Measurements from ENCODE around the gene GALNT8.

Gene GALNT8

GRCh38 chr12:4802841-4803240, 82.6 kb downstream of the GALNT8 start:
- no peak for DNase-seq

DNA sequence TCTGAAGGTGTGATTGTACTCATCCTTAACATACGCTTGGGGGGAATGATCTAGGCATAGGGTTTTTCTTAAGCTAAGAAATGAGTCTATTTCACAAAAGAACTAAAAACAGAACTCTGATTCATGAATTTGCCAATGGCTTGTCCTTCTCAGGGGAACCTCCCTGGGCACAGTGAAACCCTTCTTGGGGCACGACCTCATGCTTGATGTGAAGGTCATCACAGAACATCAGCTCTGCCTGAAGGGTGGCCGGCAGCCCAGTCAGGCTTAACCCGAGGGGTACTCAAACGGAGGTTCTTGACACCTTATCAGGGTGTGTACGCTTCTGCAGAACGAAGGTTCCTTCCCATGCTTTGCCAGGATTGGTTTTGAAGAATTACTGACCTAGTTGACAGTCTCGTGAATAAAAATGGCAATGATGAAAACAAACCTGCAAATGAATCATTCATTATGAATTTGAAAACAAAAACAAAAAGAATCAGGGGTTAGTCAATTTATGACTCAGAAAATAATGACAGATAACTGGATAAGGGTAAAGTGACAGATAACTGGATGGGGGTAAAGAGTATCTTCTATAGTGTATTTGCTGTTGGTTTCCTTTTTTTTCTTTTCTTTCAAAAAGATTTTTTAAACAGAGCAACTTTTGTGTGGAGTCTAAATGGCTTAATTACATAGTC, 86.4 kb downstream of the GALNT8 start:
- no peak for DNase-seq

DNA sequence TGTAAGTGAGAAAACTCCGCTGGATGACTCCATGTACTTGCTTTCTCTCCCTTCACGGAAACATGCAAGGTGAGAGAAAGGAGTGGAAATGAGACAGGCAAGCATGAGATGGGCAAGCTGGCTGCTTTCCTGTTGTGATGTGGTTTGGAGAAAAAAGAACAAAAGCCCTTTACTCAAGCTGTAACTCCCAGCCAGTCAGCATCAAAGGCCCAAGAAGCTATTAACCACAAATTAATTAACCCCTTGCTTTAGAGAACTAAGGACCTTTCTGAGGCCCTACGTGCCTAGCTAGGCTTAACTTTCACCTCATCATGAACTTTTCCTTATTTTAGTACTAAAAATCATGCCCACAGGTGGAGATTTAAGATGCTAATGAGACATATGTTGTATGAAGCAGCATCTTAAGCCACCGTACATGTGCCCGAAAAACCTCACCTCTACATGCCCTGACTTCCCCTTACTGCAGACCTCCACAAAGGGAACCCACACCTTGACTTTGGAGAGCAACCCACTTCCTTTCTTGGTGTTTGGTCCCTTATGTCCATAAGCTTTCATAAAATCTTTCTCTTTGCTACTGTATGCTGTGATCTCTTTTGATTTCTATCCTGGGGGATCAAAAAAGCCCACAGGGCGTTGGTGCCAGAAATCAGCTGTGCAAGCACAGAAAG, 87.0 kb downstream of the GALNT8 start:
- no peak for DNase-seq

DNA sequence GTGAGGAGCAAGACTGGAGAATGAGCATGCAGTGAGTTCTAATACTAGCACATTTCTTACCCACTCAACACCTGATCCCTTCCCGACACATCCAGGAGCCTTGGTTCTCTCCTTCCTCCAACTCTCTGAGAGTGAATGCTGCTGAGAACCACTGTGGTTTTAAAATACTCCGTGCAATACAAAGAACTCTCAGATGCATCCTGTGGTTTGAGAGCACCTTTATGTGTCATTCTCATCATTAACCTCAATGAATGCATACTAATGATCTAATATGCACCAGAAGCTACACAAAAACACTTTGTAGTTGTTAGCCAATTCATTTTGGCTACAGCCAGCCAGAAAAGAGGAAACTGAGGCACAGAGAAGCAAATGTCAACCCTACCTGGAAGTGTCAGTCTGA, 87.6 kb downstream of the GALNT8 start:
- no peak for DNase-seq

GRCh38 chr12:4809013-4809448, 88.8 kb downstream of the GALNT8 start:
- peak; percentile 91 for DNase-seq

- peak; percentile 79 for DNase-seq
Observed at GRCh38 chr12:4809449-4810218, 89.4 kb downstream of the GALNT8 start.

GRCh38 chr12:4810219-4810671, 90.0 kb downstream of the GALNT8 start:
- DNase-seq, result no peak

GRCh38 chr12:4812624-4813327, 92.6 kb downstream of the GALNT8 start:
- DNase-seq, result no peak

DNA sequence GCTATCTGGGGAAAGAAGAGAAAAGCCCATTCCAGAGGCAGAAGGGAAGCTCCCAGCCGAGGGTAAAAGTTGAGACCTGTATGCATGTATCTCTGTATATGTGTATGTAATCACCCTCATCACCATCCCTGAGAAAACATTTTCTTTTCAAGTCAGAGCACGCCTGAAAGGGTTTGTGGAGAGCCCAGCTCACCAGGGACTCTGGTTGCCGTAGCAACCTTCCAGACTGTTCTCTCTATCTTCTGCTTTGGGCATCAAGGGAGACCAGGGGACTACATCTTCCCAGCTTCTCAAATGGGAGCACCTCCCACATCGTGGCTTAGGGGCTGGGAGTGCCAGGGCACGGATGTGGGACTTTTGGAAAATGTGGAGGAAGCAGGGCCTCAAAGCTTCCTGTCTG, 93.5 kb downstream of the GALNT8 start:
- peak; percentile 73 for DNase-seq

- no peak for DNase-seq
Observed at GRCh38 chr12:4814485-4814884, 94.3 kb downstream of the GALNT8 start.

- no peak for DNase-seq
Observed at GRCh38 chr12:4816744-4817525, 96.7 kb downstream of the GALNT8 start.

GRCh38 chr12:4817880-4818279, 97.7 kb downstream of the GALNT8 start:
- DNase-seq, result no peak

DNA sequence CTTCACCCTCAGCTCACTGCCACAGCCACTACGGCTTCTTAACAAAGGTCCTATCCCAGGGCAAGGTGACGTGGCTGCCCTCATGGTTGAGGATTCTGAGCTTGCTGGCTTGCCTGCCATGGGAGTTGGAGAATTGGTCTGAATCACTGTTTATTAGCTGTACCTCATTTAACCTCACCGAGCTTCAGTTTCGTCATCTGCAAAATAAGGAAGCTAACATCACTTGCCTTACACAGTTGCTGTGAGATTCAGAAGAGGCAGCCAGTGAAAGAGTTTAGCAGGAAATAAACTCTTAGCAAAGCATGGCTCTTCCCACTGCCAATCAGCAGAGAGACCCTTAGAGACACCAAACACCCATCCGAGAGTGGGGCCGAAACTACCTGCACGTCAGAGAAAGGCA, 99.5 kb downstream of the GALNT8 start:
- DNase-seq, result no peak

DNA sequence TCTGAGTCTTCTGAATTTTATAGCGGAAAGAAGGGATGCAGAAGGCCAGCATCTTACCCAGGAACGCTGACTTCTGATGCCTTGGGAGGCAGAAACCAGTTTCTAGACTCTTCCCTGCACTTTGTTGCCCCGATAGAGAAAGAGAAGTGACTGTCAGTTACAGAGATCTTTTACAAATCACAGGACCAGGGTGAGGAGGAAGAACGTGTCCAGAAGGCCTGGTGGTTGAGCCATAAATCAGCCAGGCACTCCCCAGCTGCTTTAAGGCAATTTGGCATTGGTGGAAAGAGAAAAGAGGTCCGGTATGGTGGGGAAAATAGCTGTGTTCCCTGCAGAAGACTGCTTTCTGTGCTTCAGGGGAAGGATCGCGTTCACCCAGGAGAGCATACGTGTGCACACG, 100.8 kb downstream of the GALNT8 start:
- no peak for DNase-seq

Measured in eye (tissue), 1 donor.